ENCODE measurements around the gene PSMB3.
"Not testable (repeated sequence)": the region's sequence is repeated elsewhere in the genome, so short reads cannot be mapped to it uniquely, and the experiment has no call there.

PSMB3 gene

DNA sequence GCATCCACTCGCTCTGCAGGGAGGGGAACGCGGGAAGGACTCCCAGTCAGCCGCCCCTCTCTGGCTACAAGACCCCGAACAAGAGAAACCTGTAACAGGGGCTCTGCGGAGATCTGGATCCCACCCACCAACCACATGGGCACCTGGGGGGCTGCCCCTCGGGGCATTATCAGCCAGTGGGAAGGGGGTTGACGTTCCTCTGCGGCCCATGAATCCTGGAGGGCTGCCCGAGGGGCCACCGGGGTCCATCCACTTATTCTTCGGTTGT is 2.6 kb upstream of the PSMB3 start:
- no peak for DNase-seq

DNA sequence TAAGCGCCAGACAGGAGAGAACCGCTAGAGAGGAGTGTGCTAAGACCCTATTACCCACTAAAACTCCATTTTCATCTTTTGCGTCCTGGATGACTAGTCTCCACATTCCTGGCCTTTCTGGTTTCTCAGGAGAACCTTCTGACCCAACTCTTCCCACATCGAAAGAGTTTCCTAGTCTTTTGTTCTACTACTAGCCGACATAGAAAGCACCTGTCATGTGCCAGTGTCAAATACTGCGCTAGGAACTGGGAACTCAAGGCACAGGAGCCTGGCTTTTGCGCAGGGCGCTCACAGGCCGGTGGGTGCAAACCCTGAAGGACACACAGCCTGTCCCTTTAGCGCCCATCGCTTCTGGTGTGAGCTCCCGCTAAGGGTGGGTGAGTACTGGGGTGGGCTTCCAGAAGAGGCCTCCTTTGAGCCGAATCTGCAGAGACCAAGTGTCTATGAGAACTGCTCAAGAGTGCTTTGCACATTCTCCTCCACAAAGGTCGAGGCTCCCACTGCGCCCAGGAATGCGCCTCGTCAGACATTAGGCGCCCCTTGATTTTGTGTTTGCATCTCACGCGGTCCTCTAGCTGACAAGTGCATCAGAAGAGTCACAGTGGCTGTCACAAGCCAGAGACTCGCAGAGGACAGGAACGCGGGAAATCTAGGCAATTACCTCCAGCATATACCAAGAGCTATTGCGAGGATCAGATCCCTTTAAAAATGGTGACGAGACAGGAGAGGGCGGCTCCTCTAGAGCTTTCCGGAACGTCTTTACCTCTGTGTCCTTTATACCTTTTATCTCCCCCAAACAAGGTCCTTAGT is 2.0 kb upstream of the PSMB3 start:
- peak; percentile 67 for DNase-seq

DNA sequence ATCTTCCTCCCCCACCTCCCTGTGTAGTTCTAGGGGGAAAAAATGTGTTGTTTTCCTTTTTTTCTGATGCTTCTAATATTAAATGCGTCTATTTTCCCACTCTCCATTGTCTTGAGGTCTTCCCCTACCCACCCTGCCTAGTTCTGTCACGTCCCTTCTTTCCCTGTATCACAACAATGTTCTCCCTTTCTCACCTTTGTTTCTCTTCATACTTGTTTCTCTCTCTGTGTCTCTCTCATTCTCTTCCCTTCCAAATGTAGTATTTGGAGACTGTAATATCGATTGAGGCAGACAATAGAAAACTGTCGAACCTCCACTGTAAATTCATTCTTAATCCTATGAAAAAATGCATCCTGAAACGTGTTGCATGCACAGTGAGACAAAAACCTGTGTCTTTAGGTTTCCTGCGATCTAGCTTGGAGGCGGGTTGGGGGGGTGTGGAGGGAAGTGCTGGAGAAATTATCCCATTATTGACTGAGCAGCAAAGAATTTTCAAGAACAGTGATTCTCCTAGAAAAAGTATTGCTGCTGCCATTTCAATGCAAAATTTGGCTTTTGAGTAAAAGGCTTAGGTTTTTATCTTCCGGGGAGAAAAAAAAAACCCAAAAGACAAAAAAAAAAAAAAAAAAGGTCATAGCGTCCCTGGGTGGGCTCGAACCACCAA is 1.3 kb upstream of the PSMB3 start:
- DNase-seq: peak; percentile 63

DNA sequence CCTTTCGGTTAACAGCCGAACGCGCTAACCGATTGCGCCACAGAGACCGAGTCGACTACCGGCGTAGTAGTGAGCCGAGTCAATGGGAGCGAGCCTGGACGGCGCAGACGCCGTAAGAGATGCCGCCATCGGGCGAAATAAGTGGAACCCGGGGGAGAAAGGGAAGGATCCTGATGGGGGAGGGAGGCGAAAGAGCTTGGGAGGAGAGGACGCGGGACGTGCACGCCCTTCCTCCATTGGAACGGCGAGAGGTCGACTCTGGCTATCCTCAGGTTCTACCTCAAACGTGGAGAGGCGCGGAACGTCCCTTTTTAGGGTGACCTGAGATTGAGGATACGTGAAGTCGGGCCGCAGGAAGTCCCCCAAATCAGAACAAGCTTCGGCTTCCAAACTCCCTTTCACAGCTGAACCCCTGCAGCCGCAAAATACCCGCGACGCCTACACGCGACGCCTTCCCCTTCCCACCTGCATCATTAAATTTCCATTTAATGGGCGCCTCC is 683 bp upstream of the PSMB3 start:
- peak; percentile 88 for DNase-seq

DNA sequence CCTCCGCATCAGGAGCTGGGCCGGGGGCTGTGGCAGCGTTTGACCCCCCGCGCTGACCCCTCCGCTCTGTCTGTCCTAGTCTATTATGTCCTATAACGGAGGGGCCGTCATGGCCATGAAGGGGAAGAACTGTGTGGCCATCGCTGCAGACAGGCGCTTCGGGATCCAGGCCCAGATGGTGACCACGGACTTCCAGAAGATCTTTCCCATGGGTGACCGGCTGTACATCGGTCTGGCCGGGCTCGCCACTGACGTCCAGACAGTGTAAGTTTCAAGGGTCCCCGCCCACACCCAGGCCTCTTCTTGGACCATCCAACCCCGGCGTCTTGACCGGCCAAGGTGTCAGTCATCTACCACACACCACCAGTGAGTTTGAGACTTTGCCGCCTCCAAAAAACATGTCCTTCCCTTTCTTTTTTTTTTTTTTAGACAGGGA is 548 bp downstream of the PSMB3 start:
- DNase-seq: no peak

DNA sequence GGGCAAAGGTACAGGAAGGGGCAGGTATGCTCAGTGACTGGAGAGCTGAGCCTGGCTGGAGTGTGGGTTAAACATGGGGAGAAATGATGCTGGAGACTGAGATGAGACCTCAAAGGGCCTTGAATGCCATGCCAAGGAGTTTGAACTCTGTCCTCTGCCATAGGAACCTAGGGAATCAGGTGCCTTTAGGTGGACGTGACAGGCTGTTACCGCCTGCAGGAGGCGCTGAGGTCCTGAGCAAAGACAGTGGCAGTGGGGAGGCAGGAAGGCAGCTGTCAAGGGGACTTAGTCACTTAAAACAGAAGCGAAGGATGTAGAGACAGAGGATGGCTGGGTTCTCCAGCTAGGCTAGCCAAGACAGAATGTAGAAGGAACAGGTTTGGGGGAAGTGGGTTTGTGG is 9.1 kb downstream of the PSMB3 start:
- no peak for DNase-seq

DNA sequence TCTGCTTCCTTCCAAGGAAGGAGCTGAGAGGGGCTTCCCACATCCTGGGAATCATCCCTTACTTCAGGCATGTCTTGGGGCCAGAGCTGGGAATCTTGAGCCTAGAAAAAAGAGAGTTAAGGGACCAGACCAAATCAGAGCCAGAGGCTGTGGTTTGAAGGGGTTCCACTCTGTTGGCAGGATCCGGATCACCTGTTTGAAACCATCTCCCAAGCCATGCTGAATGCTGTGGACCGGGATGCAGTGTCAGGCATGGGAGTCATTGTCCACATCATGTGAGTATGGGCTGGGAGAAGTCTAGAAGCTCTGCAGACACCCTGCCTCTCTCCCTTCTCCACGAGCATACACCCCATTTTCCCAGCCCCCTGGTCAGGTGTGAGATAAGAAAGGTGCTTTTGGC is 9.7 kb downstream of the PSMB3 start:
- no peak for DNase-seq

DNA sequence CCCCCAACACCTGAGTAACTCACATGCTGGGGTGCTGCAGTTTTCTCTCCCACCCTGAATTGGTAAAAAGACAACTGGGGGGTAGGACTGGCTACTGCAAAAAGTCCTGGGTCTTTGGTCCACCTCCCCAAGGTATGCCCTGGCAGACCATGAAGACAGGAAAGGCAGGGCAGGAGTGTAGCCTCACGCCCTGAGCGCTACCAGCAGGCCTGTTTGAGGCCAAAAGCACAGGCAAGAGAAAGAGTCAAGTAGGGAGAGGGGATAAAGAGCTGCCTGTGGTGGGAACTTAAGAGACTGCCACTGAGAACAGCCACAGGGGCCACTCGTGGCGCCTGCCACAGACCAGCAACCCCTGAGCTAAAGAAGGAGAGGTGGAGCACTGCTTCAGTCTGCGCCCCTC is 13.8 kb downstream of the PSMB3 start:
- DNase-seq: no peak

DNA sequence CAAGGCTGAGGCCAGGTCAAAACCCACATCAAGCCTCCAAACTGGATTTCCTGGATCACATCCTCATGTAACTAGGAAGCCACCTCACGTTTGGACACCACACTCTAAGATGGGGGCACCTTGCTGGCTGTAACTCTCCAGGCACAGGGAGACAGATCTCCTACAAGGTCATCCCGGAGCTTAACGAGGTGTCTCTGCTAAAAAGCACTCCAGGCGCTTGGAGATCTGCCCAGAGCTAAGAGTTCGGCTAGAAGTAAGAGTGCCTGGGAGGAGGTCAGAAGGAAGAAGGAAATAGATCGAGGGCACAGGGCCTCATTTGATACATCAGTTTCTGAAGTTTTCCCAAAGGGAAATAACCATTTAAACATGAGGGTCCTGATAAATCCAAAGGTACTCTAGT is 15.9 kb downstream of the PSMB3 start:
- no peak for DNase-seq

DNA sequence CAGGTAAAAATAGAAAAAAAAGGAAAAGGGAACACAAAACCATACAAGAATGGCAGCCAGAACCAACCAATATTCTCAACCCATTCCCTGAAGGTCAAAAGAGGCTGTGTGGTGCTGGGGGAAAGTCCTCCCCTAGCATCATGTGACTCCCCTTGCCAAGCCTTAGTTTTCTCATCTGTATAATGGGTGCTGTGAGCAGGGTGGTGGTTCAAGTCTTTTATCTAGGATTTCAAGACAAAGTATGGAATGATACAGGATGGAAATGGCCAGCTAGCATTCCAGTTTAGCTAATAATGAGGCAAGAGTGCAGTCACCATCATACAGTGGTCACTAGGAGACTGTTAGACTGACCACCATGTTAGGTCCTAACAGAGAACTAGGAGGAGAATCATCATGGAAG is 20.7 kb downstream of the PSMB3 start:
- DNase-seq: no peak

DNA sequence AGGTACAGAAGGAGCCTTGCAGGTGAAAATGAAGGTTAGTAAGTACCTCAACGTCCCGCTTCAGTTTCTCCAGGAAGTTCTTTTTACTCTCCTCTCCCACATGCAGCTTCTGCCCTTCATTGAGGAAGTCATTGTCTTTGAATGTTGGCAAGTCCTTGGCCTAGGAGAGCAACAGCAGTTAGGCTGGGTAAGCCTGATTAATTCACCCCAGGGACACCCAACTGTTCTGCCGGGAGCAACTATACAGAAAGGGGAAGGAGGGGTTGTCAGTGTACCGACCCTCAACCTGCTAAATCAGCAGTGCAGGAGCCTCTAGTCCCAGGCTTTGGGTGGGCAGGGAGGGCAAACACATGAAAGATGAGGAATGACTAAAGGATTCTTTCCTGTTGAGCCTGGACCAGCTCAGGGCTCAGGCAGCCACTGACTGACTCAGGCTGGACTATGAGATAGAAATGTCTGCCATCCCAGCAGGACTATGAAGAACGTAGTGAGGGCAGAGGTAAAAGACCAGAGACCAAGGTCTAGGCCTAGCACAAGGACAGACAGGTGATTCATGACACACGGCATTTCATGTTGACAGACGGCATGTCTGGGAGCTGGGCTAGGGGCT is 25.2 kb downstream of the PSMB3 start:
- DNase-seq: no peak

DNA sequence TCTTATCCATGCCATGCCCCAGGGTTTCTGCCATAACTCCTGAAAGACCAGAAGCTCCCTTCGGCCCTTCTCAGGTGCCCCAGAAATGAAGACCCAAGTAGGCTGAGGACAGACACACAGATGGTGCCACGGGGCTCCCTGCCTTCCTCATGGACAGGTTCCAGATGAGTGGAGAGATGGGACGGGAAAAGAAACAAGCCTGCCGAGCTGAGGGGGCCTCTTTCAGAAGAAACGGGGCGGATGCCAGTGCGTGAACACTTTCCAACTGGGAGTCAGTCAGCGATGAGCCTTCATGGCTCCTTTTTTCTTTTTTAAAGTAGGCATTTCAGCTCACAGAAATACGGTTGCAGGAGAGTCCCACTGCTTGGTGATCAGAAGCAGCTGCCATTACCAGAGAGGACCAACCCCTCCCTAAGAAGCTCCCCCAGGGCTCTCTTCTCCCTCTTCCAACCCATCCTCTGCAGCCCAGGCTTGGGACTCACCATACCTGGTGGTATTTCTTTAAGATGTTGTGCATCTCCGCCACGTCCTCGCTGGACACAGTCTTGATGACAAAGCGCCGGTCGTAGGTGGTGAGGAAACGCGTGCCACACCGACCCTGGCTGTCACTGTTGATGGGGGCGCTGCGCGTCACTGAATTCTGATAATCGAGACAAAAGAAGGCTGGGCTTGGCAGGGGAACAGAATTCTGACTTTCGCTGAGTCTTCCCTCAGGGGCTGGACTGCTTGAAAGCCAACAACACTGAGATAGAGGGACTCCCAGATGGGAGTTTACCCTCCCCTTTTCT is 27.6 kb downstream of the PSMB3 start:
- no peak for DNase-seq

DNA sequence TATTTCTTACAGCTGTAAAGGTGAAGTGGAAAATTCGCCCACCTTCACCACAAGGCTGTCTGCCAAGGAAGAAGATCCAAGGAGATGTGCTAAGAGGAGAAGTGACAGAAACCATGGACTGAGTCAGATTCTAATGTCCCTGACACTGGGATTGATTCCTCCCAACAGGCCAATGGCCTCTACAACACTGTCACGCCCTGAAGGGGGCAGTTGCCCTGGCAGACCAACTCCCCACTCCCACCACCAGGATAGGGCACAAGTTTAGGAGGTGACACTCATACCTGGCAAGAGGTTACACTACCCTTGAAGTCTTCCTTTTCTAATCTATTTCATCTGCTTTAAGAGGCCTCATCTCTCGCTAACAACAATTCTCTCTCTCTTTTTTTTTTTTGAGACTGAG is 30.7 kb downstream of the PSMB3 start:
- no peak for DNase-seq

DNA sequence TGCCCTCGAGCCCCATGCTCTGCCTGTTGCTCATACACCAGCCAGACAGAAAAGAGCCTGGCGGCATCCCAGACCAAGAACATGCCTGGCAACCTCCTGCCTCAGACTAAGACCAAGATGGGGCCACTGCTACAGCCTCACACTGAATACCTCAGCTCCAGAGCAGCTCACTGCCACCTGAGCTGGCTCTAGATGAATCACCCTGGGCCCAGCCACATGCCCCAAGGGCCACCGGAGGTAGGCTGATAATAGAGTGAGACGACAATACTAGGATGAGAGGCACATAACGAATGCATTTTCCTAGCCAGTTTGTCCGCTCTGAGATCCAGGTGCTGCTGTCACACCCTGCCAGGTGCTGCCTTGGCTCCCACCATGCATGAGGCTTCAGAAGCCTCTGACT is 33.8 kb downstream of the PSMB3 start:
- DNase-seq: no peak

DNA sequence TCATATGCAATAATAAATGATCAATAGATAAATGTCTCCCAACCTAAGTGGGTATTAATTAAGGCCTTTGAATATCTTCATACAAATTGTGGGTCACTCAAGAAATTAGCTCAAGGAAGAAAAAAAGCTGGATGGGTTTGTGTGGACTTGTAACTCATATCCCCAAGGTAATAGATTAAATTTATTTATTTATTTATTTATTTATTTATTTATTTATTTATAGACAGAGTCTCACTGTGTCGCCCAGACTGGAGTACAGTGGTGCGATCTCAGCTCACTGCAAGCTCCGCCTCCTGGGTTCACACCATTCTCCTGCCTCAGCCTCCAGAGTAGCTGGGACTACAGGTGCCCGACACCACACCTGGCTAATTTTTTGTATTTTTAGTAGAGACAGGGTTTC is 35.5 kb downstream of the PSMB3 start:
- not testable (repeated sequence) for DNase-seq

DNA sequence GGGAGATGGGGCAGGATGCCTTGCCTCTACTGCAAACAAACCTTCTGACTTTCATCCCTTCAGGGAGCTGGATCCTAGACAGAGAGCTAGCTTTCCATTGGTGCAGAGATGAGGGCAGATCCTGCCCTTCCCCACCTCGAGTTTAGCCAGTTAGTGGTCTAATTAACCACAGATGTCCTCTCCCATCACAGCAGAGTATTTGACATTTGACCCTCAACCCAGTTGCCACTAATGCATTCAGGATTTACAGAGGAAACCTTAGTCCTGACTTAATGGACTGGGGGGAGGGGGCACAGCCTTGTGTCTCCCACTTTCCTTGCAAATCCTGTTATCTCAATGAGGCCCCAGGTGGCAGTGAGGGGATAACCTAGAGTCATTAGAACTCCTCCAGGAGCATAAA is 36.6 kb downstream of the PSMB3 start:
- no peak for DNase-seq

DNA sequence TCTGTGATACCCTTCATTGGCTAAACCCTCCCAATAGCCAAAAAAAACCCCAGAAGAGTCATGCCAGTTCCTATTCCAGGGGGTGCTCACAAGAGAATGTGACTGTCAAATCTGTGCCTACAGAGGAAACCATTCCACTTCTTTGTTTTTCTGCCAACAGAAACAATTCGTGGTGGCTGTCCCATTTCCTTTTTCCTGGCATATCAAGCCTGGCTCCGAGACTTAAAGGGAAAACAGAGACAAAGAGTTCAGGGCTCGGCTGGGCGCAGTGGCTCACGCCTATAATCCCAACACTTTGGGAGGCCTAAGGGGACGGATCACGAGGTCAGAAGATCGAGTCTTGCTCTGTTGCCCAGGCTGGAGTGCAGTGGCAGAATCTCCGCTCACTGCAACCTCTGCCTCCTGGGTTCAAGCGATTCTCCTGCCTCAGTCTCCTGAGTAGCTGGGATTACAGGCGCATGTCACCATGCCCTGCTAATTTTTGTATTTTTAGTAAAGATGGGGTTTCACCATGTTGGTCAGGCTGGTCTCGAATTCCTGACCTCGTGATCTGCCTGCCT is 37.7 kb downstream of the PSMB3 start:
- DNase-seq: not testable (repeated sequence)

DNA sequence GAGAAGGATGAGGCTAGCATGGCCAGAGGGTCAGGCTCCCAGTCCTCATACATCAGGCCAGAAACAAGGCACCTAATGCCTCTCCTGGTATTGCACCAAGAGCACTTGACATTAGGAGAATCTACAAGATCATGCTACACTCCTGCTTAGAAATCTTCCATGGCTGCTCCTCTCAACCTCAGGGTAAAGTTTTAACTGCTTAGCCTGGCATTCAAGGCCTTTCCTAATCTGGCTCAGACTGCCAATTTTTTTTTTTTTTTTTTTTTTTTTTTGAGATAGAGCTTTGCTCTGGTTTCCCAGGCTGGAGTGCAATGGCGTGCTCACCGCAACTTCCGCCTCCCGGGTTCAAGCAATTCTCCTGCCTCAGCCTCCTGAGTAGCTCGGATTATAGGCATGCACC is 38.6 kb downstream of the PSMB3 start:
- DNase-seq: no peak

DNA sequence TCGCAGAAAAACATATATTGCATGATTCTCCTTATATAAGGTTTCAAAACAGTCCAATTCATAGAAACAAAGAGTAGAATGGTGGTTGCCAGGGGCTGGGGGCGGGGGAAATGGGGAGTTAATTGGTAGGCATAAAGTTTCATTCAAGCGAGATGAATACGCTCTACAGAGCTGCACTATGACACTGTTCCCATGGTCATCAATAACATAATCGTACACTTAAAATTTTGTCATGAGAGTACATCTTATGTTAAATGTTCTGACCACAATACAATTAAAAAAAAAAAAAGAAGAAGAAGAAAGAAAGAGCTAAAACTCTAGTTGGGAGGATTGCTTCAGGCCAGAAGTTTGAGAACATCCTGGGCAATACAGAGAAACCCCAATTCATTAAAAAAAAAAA is 41.7 kb downstream of the PSMB3 start:
- no peak for DNase-seq

DNA sequence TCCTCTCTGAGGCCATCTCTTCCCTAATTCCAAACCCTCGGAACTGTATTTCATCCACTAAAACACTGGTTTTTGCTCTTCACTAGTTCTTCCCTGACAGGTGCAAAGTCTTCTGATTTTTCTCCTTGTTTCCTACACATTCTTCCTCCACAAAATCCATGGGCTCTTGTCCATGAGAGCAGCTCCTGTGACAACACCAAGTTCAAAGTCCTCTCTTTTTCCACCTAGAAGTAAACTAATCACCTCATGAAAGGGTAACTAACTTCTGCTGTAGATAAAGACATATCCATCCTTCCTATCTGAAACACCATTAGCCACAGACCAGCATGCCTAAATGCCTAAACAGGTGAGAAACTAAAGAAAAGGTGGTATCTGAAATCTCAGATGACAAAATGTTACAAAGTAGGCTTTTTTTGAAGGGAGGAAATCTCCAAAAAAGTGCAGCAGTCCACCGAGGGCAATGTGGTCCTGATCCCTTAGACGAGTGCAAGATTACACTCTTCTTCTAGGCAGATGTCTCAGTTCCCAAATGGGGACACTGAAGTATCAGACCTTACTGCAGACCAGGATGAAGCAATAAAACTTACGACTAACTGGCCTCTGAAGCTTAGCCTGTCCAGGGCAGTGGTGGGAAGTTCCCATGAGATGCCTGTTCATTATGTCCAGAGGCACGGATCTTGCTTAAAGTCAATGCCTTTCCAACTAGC is 44.1 kb downstream of the PSMB3 start:
- no peak for DNase-seq

DNA sequence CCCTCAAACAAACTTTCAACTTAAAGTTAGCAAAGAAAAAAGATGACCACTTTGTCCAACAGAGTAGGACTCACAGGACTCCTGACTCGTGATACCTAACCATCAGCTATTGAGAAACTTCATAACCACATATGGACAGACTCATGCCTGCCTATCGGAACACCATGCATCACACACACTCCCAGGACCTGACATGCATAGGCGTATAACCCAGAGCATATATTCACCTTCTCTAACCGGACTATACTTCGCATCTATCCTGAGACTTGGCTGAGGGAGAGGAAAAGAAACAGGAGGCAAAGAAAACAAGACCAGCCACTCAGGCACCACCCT is 44.6 kb downstream of the PSMB3 start:
- DNase-seq: no peak

DNA sequence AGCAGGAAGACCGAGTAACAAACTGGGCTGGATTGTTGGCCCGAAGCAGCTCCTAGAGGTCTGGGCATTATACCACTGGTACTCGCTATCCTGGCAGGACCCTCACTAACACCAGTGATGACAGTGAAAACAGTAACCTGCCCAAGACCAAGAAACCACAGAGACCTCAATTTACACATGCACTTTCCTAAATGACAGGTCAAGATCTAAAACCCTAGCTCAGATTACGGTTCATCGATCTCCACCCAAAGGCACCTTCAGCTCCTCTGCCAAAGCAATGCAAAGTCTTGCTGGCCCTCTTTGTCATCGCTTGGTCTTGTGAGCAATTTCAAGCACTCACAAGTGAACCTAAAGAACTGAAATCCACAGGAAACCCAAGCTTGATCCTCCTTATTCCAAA is 45.3 kb downstream of the PSMB3 start:
- DNase-seq: no peak
